GM12891 (cell line): ENCODE measurements around the gene DSEL.

Experiments
- DNase-seq: peaks from one replicate; pipeline ENCODE4 v3.0.0; 2011; ENCODE audit warnings: low spot score; ENCODE audit not compliant: insufficient read length
- FAIRE-seq: peaks from 2 replicates; lab custom pipeline; 2011; peaks lifted over from hg19 to GRCh38; lab: Jason Lieb, UNC
- PAX5 ChIP-seq: IDR thresholded peaks from 2 replicates; pipeline ENCODE4 v1.6.1; 2011; ENCODE audit warnings: low read length, moderate library complexity, mild to moderate bottlenecking; ENCODE audit not compliant: insufficient read depth, severe bottlenecking
- POLR2A ChIP-seq: IDR thresholded peaks from 2 replicates; pipeline ENCODE4 v1.6.1; 2011; ENCODE audit warnings: low read depth, low read length, control low read depth
- POLR2AphosphoS5 ChIP-seq: IDR thresholded peaks from 2 replicates; pipeline ENCODE4 v1.6.1; 2011; ENCODE audit warnings: low read depth, low read length, control low read depth
- POU2F2 ChIP-seq: IDR thresholded peaks from 2 replicates; pipeline ENCODE4 v1.6.1; 2011; ENCODE audit warnings: low read depth, mild to moderate bottlenecking, control low read depth, low read length, moderate library complexity
- SPI1 ChIP-seq: IDR thresholded peaks from 2 replicates; pipeline ENCODE4 v1.6.1; 2011; ENCODE audit warnings: low read depth, low read length, control low read depth
- TAF1 ChIP-seq: IDR thresholded peaks from 2 replicates; pipeline ENCODE4 v1.6.1; 2011; ENCODE audit warnings: low read depth, low read length, control low read depth

DSEL gene

GRCh38 chr18:67475673-67476072, 40.8 kb downstream of the DSEL start:
- no peak for FAIRE-seq
- no peak for TF ChIP-seq POLR2A
- DNase-seq, result no peak

GRCh38 chr18:67468038-67468437, 48.5 kb downstream of the DSEL start:
- FAIRE-seq (no peak), DNase-seq (no peak)
- TF ChIP-seq TAF1, result no peak
- no peak for TF ChIP-seq SPI1
- no peak for TF ChIP-seq POU2F2
- no peak for TF ChIP-seq POLR2AphosphoS5
- no peak for TF ChIP-seq POLR2A
- no peak for TF ChIP-seq PAX5

GRCh38 chr18:67467188-67467587, 49.3 kb downstream of the DSEL start:
- FAIRE-seq, result no peak
- TF ChIP-seq PAX5 (no peak), SPI1 (no peak), TAF1 (no peak), POLR2AphosphoS5 (no peak)
- DNase-seq, result no peak

GRCh38 chr18:67464499-67464898, 52.0 kb downstream of the DSEL start:
- DNase-seq, result no peak
- no peak for FAIRE-seq
- TF ChIP-seq SPI1, result no peak
- TF ChIP-seq PAX5, result no peak
- no peak for TF ChIP-seq POLR2AphosphoS5
- TF ChIP-seq TAF1, result no peak
- TF ChIP-seq POU2F2, result no peak

- TF ChIP-seq SPI1 (no peak), TAF1 (no peak), POLR2AphosphoS5 (no peak), PAX5 (no peak), POU2F2 (no peak)
- DNase-seq, result no peak
- FAIRE-seq, result no peak
Measured at GRCh38 chr18:67463829-67464228, 52.7 kb downstream of the DSEL start.

- FAIRE-seq (no peak), DNase-seq (no peak)
- no peak for TF ChIP-seq POLR2A
- TF ChIP-seq POLR2AphosphoS5, result no peak
- no peak for TF ChIP-seq TAF1
- TF ChIP-seq PAX5, result no peak
- TF ChIP-seq POU2F2, result no peak
- TF ChIP-seq SPI1, result no peak
Measured at GRCh38 chr18:67456711-67457110, 59.8 kb downstream of the DSEL start.
